GM19467 (cell line): ENCODE measurements around the gene RTF2.
"Not testable (repeated sequence)": the region's sequence is repeated elsewhere in the genome, so short reads cannot be mapped to it uniquely, and the experiment has no call there.

Experiments used
- ATAC-seq: cut with Tn5 transposase; IDR thresholded peaks from one replicate; pipeline ENCODE4 v1.9.1; 2021; ENCODE audit warnings: mild to moderate bottlenecking, moderate library complexity; ENCODE audit not compliant: unreplicated experiment

RTF2 gene

DNA sequence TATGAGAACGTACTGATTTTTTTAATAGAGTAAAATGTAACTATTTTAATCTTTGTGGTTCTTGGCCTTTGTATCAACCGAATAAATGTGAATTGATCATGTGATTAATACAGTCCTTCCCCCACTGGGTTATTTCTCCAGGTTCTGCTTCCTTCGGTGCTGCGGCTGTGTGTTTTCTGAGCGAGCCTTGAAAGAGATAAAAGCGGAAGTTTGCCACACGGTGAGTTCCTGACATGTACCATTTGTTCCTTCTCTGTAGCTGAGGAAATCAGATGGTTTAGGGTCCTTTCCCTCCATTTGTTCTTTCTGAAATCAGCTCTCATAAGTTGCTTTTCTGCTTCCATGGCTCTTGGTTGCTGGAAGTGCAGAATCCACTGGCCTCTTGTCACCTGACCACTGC is 15.5 kb downstream of the RTF2 start:
- no peak for ATAC-seq

DNA sequence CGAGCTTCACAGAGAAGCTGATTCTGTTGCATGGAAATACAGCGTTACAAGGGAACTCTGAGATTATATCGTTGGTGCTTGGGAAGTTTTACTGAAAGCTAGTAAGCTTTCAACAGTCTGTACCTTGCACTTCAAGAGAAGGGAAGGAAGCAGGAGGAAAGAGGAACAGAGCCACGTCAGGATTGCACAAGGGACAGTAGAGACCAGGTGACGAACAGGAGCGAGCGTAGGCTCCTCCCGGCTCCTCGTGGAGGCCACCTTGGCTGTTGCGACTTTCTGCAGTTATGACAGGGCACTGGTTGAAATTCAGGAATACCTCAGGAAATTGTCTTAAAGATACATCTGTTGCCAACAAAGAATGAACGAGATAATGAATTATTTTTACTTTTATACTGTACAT is 18.8 kb downstream of the RTF2 start:
- ATAC-seq: no peak

DNA sequence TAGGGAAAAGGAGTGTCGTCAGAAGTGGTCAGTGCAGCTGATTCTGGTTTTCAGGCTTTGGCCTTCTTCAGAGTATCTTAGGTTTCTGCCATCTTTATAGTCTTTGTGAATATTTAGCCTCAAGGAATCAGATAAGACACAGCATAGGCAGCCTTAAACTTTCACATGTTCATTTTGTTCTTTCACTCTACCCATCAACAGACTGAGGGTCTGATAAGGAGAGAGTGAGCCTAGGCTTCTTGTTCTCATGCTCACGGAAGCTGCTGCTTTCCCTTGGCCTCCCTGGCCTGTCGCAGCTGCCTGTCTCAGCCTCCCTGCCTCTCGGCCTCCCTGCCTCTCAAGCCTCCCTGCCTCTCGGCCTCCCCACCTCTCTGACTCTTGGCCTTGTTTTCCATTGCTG is 20.1 kb downstream of the RTF2 start:
- ATAC-seq: no peak

DNA sequence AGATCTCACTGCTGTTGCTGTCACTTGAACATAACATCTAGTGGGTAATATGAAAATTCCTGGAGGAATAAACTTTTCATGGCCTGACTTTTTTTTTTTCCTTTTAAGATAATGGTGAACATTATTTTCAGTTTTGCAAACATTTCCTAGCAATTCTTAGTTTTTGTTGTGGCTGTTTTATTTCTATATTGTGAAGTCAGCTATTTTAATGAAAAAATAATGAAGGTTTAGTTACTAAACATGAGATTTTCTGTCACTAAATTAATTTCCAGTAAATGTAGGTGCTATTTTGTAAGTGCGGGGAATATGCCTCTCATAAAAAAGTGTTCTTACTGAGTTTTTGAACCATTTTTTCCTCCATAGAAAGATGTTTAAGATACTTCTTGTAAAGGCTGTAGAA is 32.7 kb downstream of the RTF2 start:
- ATAC-seq: no peak

DNA sequence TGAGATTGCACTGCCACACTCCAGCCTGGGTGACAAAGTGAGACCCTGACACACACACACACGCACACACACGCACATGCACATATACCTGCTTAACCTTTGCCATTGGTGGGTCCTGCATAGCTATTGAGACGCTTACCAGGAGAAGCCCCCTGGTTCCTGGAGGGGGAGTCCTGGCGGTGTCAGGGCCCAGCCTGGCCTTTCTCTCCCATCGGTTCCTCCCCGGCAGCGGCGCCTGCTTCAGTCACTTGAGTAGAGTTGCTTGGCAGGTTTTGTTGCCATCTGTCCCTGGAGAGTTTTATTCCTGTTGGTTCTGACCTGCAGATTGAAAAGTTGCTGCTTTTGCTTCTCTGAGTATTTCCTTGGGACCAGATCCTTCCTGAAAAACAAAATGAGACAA is 35.5 kb downstream of the RTF2 start:
- ATAC-seq: no peak

DNA sequence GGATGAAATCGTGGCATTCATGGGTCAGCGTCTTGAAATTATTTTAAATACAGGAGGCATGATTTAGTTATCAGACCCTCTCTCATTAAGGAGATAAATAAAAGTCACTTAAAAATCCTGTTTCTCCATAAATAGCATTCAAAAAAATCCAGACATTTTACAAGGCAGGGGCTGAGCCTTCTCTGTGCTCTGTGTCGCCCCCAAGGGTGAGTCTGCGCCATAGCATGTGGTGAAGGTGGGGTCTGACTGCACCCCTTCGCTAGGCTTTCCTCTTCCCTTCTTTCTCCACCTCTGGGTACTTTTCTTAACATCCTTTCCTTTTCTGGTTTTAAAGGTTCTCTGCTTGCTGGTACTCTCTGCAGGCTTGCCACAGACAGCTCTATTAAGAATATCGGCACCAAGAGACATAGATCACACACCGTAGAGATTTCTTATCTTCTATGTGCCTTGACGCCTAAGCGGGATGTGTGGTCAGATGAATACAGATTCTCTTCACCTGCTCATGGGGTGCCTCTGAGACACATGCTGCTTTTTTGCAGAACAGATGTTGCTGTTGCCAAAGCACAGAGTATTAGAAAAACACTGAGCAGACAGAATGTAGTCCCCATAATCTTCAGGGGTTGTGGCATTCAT is 36.1 kb downstream of the RTF2 start:
- no peak for ATAC-seq

DNA sequence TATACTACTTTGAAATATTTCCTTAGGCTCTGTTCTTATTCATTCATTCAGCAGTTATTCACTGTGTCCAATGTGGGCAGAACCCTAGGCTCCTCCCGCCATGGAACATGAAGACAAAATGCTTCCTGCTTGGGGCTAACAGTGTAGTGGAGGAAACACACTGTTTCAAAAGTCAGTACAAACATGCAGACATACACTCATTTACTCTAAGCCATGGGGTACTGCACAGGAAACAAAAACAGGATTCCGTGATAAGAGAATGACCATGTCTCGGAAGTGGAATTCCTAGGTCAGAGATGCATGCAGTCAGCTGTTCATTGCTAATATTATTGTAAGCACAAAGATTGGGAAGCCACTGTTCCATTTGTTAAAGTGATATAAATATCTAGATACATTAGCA is 37.7 kb downstream of the RTF2 start:
- no peak for ATAC-seq

DNA sequence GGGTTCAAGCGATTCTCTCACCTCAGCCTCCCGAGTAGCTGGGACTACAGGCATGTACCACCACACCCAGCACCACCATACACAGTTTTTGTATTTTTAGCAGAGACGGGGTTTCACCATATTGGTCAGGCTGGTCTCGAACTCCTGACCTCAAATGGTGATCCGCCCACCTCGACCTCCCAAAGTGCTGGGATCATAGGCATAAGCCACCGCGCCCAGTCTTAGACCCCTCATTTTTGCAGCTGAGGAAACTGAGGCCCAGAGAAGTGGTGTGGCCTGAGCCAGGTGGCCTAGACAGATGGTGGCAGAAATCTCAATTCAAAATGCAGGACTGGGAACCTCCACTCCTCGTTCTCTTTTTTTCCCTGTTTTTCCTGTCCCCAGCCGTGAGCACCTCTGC is 43.5 kb downstream of the RTF2 start:
- no peak for ATAC-seq

DNA sequence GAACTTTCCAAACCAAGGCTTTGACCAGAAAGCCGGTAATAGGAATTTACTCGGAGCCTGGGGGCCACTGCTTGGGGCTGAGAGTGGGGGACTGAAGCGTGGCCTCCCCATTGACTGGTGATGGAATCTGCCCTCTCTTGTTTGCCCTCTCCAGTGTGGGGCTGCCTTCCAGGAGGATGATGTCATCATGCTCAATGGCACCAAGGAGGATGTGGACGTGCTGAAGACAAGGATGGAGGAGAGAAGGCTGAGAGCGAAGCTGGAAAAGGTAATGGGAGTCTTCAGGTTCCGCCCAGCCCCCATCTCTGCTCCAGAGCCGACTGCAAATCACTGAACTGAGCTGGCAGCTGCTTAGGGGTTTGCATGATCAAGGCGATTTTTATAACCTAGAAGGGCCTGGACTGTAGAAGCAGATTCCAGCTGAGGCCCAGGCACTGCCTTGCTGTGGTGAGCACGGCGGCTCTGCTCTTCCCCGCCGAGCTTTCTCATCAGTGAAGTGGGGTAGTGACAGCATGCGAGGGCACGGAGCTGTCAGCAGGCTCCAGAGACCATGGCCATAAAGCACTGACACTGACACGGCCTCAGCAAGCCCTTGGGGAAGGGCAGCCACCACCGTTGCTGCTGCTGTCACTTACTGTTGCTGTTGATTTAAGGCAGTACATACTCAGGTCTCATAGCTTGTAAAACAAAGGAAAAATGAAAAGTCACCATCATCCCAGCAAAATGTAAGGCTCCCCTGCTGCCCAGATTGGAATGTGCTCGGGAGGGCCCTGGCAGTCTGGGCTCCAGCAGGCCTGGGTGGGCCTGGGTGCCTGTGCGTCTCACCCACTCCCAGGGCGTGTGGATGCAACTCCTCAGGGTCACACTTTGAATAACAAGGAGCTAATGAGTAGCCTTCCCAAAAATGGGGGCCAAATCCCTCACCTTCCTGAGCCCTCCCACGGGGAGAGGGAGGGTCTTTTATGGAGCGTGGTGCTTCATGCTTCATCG is 45.0 kb downstream of the RTF2 start:
- no peak for ATAC-seq

DNA sequence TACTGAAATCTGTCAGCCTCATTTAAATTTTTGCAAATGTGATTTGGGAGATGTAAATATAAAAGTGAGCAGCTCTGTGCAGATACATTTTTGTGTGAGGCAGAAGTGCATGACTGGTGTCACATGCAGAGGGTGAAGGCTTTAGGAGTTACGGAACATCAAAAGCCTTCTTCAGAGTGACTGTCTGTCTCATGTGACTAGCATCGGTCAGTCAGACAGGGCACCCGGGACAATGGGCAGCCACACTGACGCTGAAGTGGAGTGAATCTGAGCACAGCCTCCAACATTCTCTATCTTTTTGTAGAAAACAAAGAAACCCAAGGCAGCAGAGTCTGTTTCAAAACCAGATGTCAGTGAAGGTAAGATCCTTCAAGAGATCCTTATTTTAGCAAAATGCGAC is 48.2 kb downstream of the RTF2 start:
- no peak for ATAC-seq

DNA sequence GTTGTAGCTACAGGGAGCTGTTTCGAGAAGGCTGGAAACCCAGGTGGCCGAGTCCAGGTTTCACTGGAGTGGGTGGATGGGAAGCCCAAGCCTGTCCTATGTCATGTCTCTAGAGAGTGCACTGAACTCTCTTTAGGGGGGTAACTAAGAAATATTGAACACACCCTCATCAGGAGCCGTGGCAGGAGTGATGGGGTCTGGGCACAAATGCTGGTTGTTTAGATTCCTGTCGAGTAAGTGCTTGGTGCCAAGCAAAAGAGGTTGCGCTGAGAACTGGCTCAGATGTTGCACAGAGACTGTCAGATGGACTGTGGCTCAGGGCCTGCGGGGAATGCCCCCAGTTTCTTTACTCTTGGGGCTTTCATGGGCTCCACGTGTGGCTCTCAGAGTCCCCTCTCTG is 48.8 kb downstream of the RTF2 start:
- no peak for ATAC-seq

DNA sequence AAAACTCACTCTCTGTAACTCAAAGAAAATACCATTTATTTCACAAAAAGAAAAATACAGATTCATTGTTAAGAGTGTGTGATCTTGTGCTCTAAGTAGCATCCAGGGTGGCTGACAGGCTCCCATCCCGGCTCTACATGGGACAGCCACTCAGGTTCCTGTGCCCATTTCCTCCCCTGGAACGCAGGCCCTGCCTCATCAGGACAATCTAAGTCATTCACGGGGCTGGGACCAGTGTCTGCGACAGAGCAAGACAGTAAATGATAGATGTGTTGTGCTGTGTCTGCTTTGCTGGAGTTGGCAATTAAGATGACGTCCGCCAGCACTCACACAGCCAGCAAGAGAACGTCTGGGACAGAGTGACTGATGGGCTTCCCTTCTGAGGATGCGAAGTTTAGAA is 49.2 kb downstream of the RTF2 start:
- ATAC-seq: no peak

DNA sequence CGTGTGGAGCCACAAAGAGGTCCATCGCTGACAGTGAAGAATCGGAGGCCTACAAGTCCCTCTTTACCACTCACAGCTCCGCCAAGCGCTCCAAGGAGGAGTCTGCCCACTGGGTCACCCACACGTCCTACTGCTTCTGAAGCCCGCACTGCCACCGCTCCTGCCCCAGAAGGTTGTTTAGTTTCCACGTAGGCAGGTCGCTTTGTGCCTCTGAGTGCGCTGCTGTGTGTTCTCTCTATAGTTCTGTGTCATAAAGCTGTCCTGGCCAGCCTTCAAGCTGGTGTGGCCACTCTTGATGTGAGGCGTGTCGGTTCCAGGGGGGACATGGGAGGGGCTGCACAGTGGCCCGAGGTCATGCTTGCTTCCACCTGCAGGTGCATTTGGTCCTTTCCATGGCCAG is 49.7 kb downstream of the RTF2 start:
- ATAC-seq: no peak

DNA sequence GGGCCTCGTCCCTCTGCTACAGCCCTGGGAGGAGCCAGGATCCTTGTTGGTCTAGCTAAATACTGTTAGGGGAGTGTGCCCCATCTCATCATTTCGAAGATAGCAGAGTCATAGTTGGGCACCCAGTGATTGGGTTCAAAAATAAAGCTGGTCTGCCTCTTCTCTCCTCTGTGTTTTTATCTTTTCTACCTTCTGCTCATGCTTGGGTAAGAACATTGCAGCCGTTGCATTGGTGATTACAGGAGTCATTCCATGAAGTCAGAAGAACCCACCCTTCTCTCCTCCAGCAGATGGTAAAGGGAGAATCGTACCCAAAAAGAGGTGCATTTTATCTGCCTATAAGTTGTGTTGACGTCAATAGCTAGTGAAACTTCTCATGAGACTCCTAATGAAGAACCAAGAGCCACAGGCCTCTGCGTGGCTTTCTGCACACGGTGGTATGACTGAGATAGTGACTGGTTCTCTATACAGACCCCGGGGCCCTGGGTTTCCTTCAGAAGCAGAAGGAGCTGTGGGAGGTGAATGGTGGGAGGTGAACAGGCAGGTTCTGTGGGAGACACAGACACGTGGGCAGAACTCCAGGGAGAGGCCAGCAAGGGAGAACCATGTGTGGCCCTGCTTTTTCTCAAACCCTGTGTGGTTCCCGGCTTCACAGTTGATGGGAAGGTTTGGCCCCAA is 50.4 kb downstream of the RTF2 start:
- ATAC-seq: no peak

DNA sequence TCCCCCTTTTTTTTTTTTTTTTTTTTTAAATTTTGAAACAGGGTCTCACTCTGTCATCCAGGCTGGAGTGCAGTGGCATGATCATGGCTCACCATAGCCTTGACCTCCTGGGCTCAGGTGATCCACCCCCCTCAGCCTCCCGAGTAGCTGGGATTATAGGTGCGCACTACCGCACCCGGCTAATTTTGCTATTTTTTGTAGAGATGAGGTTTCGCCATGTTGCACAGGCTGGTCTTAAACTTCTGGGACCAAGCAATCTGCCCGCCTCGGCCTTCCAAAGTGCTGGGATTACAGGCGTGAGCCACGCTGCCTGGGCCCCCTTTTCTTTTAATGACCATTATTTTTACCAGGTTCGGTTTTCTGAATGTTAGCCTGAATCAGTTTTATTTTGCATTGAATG is 51.1 kb downstream of the RTF2 start:
- ATAC-seq: no peak

DNA sequence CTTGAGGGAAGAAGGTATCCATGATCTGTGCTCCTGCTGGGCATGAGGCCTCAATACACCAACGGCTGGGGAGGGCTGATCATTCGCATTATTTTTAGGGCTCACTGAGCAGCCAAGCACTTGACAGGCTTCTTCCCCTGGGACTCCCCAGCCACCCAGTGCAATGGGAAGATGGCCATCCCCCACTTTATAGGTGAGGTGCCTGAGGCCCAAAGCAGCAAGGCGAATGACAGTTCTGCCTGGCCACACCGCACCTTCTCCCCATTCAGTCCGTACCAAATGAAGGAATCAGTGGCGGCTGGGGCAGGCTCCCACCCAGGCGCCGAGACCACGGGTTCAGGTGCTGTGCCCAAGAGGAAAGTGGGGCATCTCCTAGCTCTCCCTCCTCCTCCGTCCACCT is 51.8 kb downstream of the RTF2 start:
- no peak for ATAC-seq

DNA sequence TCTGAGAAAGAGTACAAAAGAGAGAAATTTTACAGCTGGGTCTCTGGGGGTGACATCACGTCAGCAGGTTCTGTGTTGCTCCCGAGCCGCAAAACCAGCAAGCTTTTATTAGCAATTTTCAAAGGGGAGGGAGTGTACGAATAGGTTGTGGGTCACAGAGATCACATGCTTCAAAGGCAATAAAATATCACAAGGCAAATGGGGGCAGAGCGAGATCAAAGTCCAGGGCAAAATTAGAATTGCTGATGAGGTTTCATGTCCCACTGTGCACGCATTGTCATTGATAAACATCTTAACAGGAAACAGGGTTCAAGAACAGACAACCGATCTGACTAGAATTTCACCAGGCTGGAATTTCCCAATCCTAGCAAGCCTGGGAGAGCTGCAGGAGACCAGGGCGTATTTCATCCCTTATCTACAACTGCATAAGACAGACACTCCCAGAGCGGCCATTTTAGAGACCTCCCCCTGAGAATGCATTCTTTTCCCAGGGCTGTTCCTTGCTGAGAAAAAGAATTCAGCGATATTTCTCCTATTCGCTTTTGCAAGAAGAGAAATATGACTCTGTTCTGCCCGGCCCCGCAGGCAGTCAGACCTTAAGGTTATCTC is 52.4 kb downstream of the RTF2 start:
- not testable (repeated sequence) for ATAC-seq

DNA sequence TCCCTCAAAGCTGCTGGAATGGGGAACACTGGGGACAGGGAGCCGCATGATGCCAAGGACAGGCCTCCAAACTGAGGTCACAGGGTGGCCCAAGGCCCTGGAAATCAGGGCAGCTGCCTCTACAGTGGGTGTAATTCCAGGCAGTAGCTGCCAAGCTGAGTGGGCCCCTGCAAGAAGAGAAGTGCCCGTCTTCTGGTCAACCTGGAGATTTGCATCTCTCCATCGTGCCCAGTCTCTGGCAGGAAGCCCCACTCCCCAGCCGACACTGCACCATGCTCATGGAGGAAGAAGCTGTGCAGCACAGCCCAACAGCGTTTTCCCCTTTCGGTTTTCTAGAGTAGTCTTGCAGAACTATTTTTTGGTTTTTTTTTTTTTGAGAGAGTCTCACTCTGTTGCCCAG is 53.9 kb downstream of the RTF2 start:
- ATAC-seq: no peak

DNA sequence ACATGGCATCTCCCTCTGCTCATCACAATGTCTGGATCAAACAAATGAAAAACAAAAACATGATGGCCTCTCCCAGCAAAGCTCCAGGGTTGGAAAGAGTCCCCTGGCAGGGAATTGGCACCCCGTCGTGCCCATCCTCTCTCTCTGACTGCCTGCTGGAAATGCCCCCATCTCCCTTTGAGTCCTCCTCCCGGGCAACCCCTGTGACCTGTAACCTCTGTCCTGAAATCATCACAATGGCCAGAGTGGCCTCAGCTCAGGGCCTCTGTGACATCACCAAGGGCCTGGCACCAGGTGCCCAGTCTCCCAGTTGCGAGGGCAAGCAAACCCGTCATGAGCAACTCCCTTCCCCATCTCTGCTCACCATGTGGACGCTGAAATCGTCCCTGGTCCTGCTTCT is 56.0 kb downstream of the RTF2 start, which contains the start of gene FAM209A:
Gene FAM209A, plus strand, starts transcription at position 301 of the 400 bp plus-strand sequence. Its CDS starts 65 bp downstream, at position 366.
- ATAC-seq: not testable (repeated sequence)

DNA sequence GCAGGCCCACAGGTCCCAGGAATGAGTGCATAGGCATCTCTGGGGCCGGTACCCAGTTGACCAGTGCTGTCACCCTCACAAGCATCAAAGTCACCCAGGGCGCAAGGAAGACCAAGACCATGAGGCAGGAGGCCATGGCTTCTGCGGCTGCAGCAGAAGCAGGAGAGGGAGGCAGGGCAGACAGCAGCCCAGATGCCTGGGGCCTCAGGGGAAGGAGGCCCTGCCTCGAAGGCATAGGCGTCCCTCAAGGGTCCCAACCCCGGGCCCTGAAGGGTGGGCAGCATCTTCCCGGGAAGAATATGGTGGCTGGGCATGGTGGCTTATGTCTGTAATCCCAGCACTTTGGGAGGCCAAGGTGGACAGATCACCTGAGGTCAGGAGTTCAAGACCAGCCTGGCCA is 59.1 kb downstream of the RTF2 start:
- ATAC-seq: no peak

DNA sequence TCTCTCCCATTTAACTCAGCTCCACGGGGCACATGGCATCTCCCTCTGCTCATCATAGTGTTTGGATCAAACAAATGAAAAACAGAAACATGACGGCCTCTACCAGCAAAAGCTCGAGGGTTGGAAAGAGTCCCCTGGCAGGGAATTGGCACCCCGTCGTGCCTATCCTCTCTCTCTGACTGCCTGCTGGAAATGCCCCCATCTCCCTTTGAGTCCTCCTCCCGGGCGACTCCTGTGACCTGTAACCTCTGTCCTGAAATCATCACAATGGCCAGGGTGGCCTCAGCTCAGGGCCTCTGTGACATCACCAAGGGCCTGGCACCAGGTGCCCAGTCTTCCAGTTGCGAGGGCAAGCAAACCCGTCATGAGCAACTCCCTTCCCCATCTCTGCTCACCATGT is 64.5 kb downstream of the RTF2 start, which contains the start of gene FAM209B:
Gene FAM209B, plus strand, starts transcription at position 301 of the 400 bp plus-strand sequence. Its CDS starts 96 bp downstream, at position 397.
- not testable (repeated sequence) for ATAC-seq
